H1 (cell line): ENCODE measurements around the gene MYRIP. TPM values are rescaled to one million over a fixed set of nuclear protein-coding genes. Genes with fewer than 3 reads are reported as not detected.
A peak's percentile ranks its signal among the peaks of the same experiment; 100 is the strongest.

ENCODE experiments used
- ASH2L ChIP-seq: fragments of 200-600, 300-600 bp; sonication (generic); IDR thresholded peaks from one replicate; pipeline ENCODE4 v1.7.1; 2017; ENCODE audit warnings: low read length
- ATF3 ChIP-seq: IDR thresholded peaks from 2 replicates; pipeline ENCODE4 v1.6.1; 2011; ENCODE audit warnings: low read depth, mild to moderate bottlenecking, low read length; ENCODE audit not compliant: insufficient read depth
- BACH1 ChIP-seq: IDR thresholded peaks from 2 replicates; pipeline ENCODE4 v1.6.1; 2012; ENCODE audit warnings: low read length, improper control_type of control experiment
- BCL11A ChIP-seq, 2 experiments: IDR thresholded peaks; one replicate each; pipeline ENCODE4 v1.6.1; 2011; ENCODE audit warnings: low read depth in 2 of 2, low read length in 2 of 2, mild to moderate bottlenecking in 2 of 2
- BRCA1 ChIP-seq: IDR thresholded peaks from 2 replicates; pipeline ENCODE4 v1.6.1; 2012; ENCODE audit warnings: low read depth, low read length, improper control_type of control experiment
- CBX5 ChIP-seq: fragments of 300-800, 300-1000 bp; sonication (generic); IDR thresholded peaks from 2 replicates; pipeline ENCODE4 v1.7.1; 2016; ENCODE audit warnings: antibody characterized with exemption, low read length, low read depth
- CEBPB ChIP-seq: IDR thresholded peaks from 2 replicates; pipeline ENCODE4 v1.6.1; 2012; ENCODE audit warnings: low read depth, low read length
- E2F6 ChIP-seq: IDR thresholded peaks from 2 replicates; pipeline ENCODE4 v1.6.1; 2012; ENCODE audit warnings: inconsistent platforms
- EZH2 ChIP-seq: fragments of 200-600 bp; sonication (generic); IDR thresholded peaks from 2 replicates; pipeline ENCODE4 v1.7.1; 2012; ENCODE audit warnings: low read depth, mild to moderate bottlenecking, moderate library complexity, low read length, inconsistent platforms; ENCODE audit not compliant: severe bottlenecking
- FOSL1 ChIP-seq: IDR thresholded peaks from 2 replicates; pipeline ENCODE4 v1.6.1; 2011; ENCODE audit warnings: mild to moderate bottlenecking, low read depth, low read length, moderate library complexity; ENCODE audit not compliant: insufficient read depth
- HDAC6 ChIP-seq: IDR thresholded peaks from one replicate; pipeline ENCODE4 v1.7.1; 2012; ENCODE audit warnings: low read depth, mild to moderate bottlenecking, inconsistent platforms, low read length, moderate library complexity
- JUN ChIP-seq: IDR thresholded peaks from 2 replicates; pipeline ENCODE4 v1.6.1; 2011; ENCODE audit warnings: low read depth, mild to moderate bottlenecking, improper control_type of control experiment, low read length
- JUND ChIP-seq: IDR thresholded peaks from 2 replicates; pipeline ENCODE4 v1.6.1; 2011; ENCODE audit warnings: mild to moderate bottlenecking, improper control_type of control experiment, low read length
- KDM1A ChIP-seq: fragments of 200-600, 300-600 bp; sonication (generic); IDR thresholded peaks from 2 replicates; pipeline ENCODE4 v1.7.1; 2016; ENCODE audit warnings: mild to moderate bottlenecking, low read length, borderline replicate concordance
- KDM5A ChIP-seq: fragments of 200-600 bp; IDR thresholded peaks from 2 replicates; pipeline ENCODE4 v1.7.1; 2012; ENCODE audit warnings: mild to moderate bottlenecking, low read length, inconsistent platforms, mixed read lengths
- MAX ChIP-seq: IDR thresholded peaks from 2 replicates; pipeline ENCODE4 v1.6.1; 2012; ENCODE audit warnings: inconsistent platforms
- POLR2A ChIP-seq, 2 experiments: IDR thresholded peaks; 1 replicate in 1 of 2; 2 replicates in 1 of 2; pipeline ENCODE4 v1.6.1; 2011; ENCODE audit warnings: low read depth in 2 of 2, low read length in 2 of 2, mild to moderate bottlenecking in 2 of 2; ENCODE audit errors: control extremely low read depth in 1 of 2
- POLR2AphosphoS5 ChIP-seq: IDR thresholded peaks from 2 replicates; pipeline ENCODE4 v1.6.1; 2011; ENCODE audit warnings: low read depth, low read length
- POU5F1 ChIP-seq: IDR thresholded peaks from 2 replicates; pipeline ENCODE4 v1.6.1; 2011; ENCODE audit warnings: low read depth, mild to moderate bottlenecking, low read length, moderate library complexity
- RAD21 ChIP-seq, 2 experiments: IDR thresholded peaks in 1 of 2; conservative IDR thresholded peaks in 1 of 2; 2 replicates each; pipeline ENCODE4 v1.6.1; 2011; ENCODE audit warnings: low read depth in 2 of 2, low read length in 2 of 2, improper control_type of control experiment in 1 of 2, inconsistent platforms in 1 of 2, mild to moderate bottlenecking in 1 of 2, moderate library complexity in 1 of 2
- RBBP5 ChIP-seq: IDR thresholded peaks from 2 replicates; pipeline ENCODE4 v1.7.1; 2012; ENCODE audit warnings: low read depth, mild to moderate bottlenecking, inconsistent platforms, low read length, moderate library complexity, borderline replicate concordance
- RFX5 ChIP-seq: IDR thresholded peaks from 2 replicates; pipeline ENCODE4 v1.6.1; 2011; ENCODE audit warnings: low read depth, low read length, improper control_type of control experiment, borderline replicate concordance
- SIRT6 ChIP-seq: IDR thresholded peaks from one replicate; pipeline ENCODE4 v1.7.1; 2012; ENCODE audit warnings: low read length, inconsistent platforms
- SP2 ChIP-seq: IDR thresholded peaks from 2 replicates; pipeline ENCODE4 v1.6.1; 2012; ENCODE audit warnings: mild to moderate bottlenecking, low read length, inconsistent platforms
- SRF ChIP-seq: IDR thresholded peaks from 2 replicates; pipeline ENCODE4 v1.6.1; 2011; ENCODE audit warnings: mild to moderate bottlenecking, low read depth, low read length, moderate library complexity
- YY1 ChIP-seq: IDR thresholded peaks from 2 replicates; pipeline ENCODE4 v1.6.1; 2011; ENCODE audit warnings: low read depth, mild to moderate bottlenecking, low read length
- polyA plus RNA-seq, 7 experiments: library from polyadenylated mRNA; depleted of rRNA in 3 of 7; stranded (reverse) in 5 of 7; unstranded in 2 of 7; fragments of >200 nt in 5 of 7; fragments of 200-250 nt in 2 of 7; gene quantifications; 1 replicate in 5 of 7; 2 replicates in 1 of 7; 4 replicates in 1 of 7; pipeline versions ENCODE4 v1.2.1 to v1.2.3, GENCODE V29; 2011 to 2013; ENCODE audit warnings: missing spikeins in 2 of 7, mixed read lengths in 2 of 7
- total RNA-seq: library from RNA; stranded (reverse); fragmentation: NEBNext Ultra II Directional; extraction: Animal tissue kit (Norgen Biotek cat#: 25700); gene quantifications from 2 replicates; pipeline ENCODE4 v1.2.1, GENCODE V29; 2021

MYRIP gene
- total and polyA plus RNA-seq, 2 of the 8 experiments (the other 6 are each of a cell fraction or from before 2014, with no cell fraction given) = 0.54 to 4.3 TPM

- no peak; the same call in 1 of the 2 replicates for TF ChIP-seq JUND
- TF ChIP-seq JUN = no peak
- TF ChIP-seq CEBPB = no peak
- TF ChIP-seq YY1 = peak; percentile 97
- no peak for TF ChIP-seq POU5F1
- peak; percentile 54; the same call in 1 of the 2 replicates for TF ChIP-seq MAX
- peak; percentile 47; the same call in 1 of the 2 replicates for TF ChIP-seq BACH1
- TF ChIP-seq RFX5 = no peak
- TF ChIP-seq HDAC6 = no peak
- TF ChIP-seq ASH2L = peak; percentile 93
- no peak for TF ChIP-seq KDM1A
- TF ChIP-seq KDM5A = no peak
- no peak for TF ChIP-seq CBX5
- TF ChIP-seq POLR2AphosphoS5 = peak; percentile 92
- no peak for TF ChIP-seq RBBP5
- no peak for TF ChIP-seq BCL11A (IDR thresholded peaks at IDR 0.05; ENCODE audit: low read depth in 2 of 2, low read length in 2 of 2)
- peak; percentile 40 to 54 for TF ChIP-seq RAD21 (IDR thresholded peaks at IDR 0.05 in 1 of 2, conservative IDR thresholded peaks at IDR 0.05 in 1 of 2; ENCODE audit: low read depth in 2 of 2, low read length in 2 of 2)
- peak; percentile 95 for TF ChIP-seq ATF3
- no peak for TF ChIP-seq EZH2
- no peak for TF ChIP-seq FOSL1
- no peak for TF ChIP-seq SRF
- TF ChIP-seq SIRT6 = no peak
- no peak for TF ChIP-seq BRCA1
- no peak for TF ChIP-seq SP2
- TF ChIP-seq POLR2A (IDR thresholded peaks at IDR 0.05; ENCODE audit: control extremely low read depth in 1 of 2, low read depth in 2 of 2, low read length in 2 of 2) = peak; percentile 74 to 97
- 0 out of 2 replicates have a peak, but pooled peaks have one; percentile 47 for TF ChIP-seq E2F6
Observed at GRCh38 chr3:40309418-40309924, 500.1 kb downstream of the MYRIP start, which contains the start of gene EIF1B (continued).
